Aorta (tissue), 5 donors: ENCODE results near the gene PNMA6E. TPM values are rescaled to one million over a fixed set of nuclear protein-coding genes. Genes with fewer than 3 reads are reported as not detected.

Experiments used
- ATAC-seq: fragments of 200-7000 bp; cut with Tn5 transposase; one replicate; pipeline ENCODE4 v1.9.1; 2022; ENCODE audit warnings: moderate library complexity; ENCODE audit not compliant: low FRiP score
- DNase-seq, 2 donors: peaks; one replicate each; pipeline ENCODE4 v3.0.0-alpha.2; 2020
- H3K27ac ChIP-seq, 2 donors: one replicate each; pipeline ENCODE4 v1.5.1; 2013; ENCODE audit warnings: low read length in 2 of 2, mild to moderate bottlenecking in 2 of 2, moderate library complexity in 2 of 2, control low read depth in 1 of 2, inconsistent platforms in 1 of 2, low read depth in 1 of 2
- H3K27me3 ChIP-seq, 2 donors: one replicate each; pipeline ENCODE4 v1.6.1; 2013; ENCODE audit warnings: control low read depth in 1 of 2, low read length in 1 of 2, mild to moderate bottlenecking in 1 of 2, moderate library complexity in 1 of 2; ENCODE audit not compliant: insufficient read depth in 2 of 2, control insufficient read depth in 1 of 2
- H3K36me3 ChIP-seq, 2 donors: one replicate each; pipeline ENCODE4 v1.6.1; 2013; ENCODE audit warnings: control low read depth in 1 of 2, low read length in 1 of 2, mild to moderate bottlenecking in 1 of 2; ENCODE audit not compliant: insufficient read depth in 2 of 2, control insufficient read depth in 1 of 2
- H3K4me1 ChIP-seq, 2 donors: one replicate each; pipeline ENCODE4 v1.6.1; 2013; ENCODE audit warnings: low read length in 2 of 2, control low read depth in 1 of 2, mild to moderate bottlenecking in 1 of 2, moderate library complexity in 1 of 2; ENCODE audit not compliant: insufficient read depth in 2 of 2, control insufficient read depth in 1 of 2
- H3K4me3 ChIP-seq, 2 donors: one replicate each; pipeline ENCODE4 v1.5.1; 2013; ENCODE audit warnings: low read length in 2 of 2, control low read depth in 1 of 2, mild to moderate bottlenecking in 1 of 2
- H3K9me3 ChIP-seq: one replicate; pipeline ENCODE4 v1.6.1; 2013; ENCODE audit warnings: mild to moderate bottlenecking, low read length; ENCODE audit not compliant: control insufficient read depth
- WGBS, 2 donors: extraction: QIAGEN DNeasy Blood & Tissue Kit; methylation state at CpG; one replicate each; pipeline ENCODE4 v1.1.7; 2013; 5-methylcytosine and 5-hydroxymethylcytosine counted together
- intact Hi-C, 2 donors: fragments of 100-400 bp; cut with DNase I; formaldehyde crosslinking; loops; one replicate each; pipeline versions ENCODE4 v1.14.2 to v1.15.0; 2022
- polyA plus RNA-seq, 2 donors: library from polyadenylated mRNA; stranded (reverse); fragments of 200-250 nt; gene quantifications; one replicate each; pipeline ENCODE4 v1.2.3, GENCODE V29; 2013
- total RNA-seq, 2 donors: library from RNA; stranded (reverse); fragmentation: NEBNext Ultra II Directional; extraction: Animal tissue kit (Norgen Biotek cat#: 25700); gene quantifications; one replicate each; pipeline ENCODE4 v1.2.1, GENCODE V29; 2021
- donor health status: healthy with polysubstance abuse.
- donor health status: Bipolar disorder and iron deficiency.
- donor health status: DM: no; HTN: no; CAD: no.
- donor health status: DM: no; HTN: no; CAD: no.
- donor health status: DM: yes; HTN: yes; CAD: no.

Gene PNMA6E
- total and polyA plus RNA-seq, 4 donors: not detected

- no peaks in the 10 kb centered on the region for H3K4me1 ChIP-seq
- no peaks in the 10 kb centered on the region for H3K27me3 ChIP-seq
- intact Hi-C loops: no loop called here
- no peaks in the 10 kb centered on the region for H3K9me3 ChIP-seq
- ATAC-seq (no peak), DNase-seq (peak in 1 of 2 donors; percentile 42)
- H3K36me3 ChIP-seq: no peaks in the 10 kb centered on the region
- no peak overlapping the region for H3K4me3 ChIP-seq
- H3K27ac ChIP-seq: no peak overlapping the region
- 62 to 66% methylated on average over 13 of the region's 13 CpGs for WGBS, 2 donors
These were observed 39.5 kb upstream of the PNMA6E start for GRCh38 chrX:153440556-153441135.

- no peaks in the 10 kb centered on the region for H3K9me3 ChIP-seq
- no peak overlapping the region for H3K27ac ChIP-seq
- WGBS, 2 donors: 89 to 96% methylated on average over 4 of the region's 4 CpGs
- no peaks in the 10 kb centered on the region for H3K27me3 ChIP-seq
- no peaks in the 10 kb centered on the region for H3K36me3 ChIP-seq
- DNase-seq (no peak), ATAC-seq (no peak)
- H3K4me3 ChIP-seq: no peak overlapping the region
- intact Hi-C loops: no loop called here
- no peaks in the 10 kb centered on the region for H3K4me1 ChIP-seq
These were observed 38.8 kb upstream of the PNMA6E start for GRCh38 chrX:153439977-153440376.

GRCh38 chrX:153438532-153438931, 37.4 kb upstream of the PNMA6E start:
- H3K27ac ChIP-seq: no peak overlapping the region
- H3K36me3 ChIP-seq: no peaks in the 10 kb centered on the region
- ATAC-seq (no peak), DNase-seq (peak in 1 of 2 donors; percentile 15)
- no peaks in the 10 kb centered on the region for H3K9me3 ChIP-seq
- 18 to 42% methylated on average over 8 of the region's 8 CpGs for WGBS, 2 donors
- intact Hi-C loops: no loop called here
- no peaks in the 10 kb centered on the region for H3K4me1 ChIP-seq
- no peaks in the 10 kb centered on the region for H3K27me3 ChIP-seq
- no peak overlapping the region for H3K4me3 ChIP-seq

- Histone ChIP-seq H3K27ac (no peak overlapping the region), H3K9me3 (peaks cover 1% of the 10 kb centered on the region), H3K36me3 (no peaks in the 10 kb centered on the region), H3K4me3 (no peak overlapping the region), H3K27me3 (no peaks in the 10 kb centered on the region), H3K4me1 (no peaks in the 10 kb centered on the region)
- ATAC-seq: no peak
- DNase-seq: no peak
- WGBS, 2 donors: 71 to 86% methylated on average over 3 of the region's 3 CpGs
- intact Hi-C loops: no loop called here
These were observed 34.7 kb upstream of the PNMA6E start for GRCh38 chrX:153435845-153436244.

DNA sequence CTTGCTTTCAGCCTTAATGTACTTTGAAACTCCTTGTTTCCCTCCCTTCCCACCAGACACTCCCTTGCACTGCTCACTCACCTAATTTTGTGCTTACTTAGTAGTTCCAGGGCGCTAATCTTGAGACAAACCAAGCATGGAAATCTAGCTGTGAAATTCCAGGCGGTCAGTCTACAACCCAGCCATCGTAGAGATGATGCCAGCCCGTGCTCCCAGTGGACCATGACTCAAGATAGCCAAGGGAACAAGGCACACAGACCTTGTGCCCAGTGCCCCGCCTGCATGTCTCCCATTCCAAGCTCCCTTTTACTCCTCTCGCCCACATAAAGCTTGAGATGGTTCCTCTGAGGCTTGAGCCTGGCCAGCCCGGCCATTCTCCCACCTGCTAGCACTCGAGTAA, 33.7 kb upstream of the PNMA6E start:
- Histone ChIP-seq H3K27me3 (no peaks in the 10 kb centered on the region), H3K36me3 (no peaks in the 10 kb centered on the region), H3K4me1 (no peaks in the 10 kb centered on the region), H3K9me3 (peaks cover 2% of the 10 kb centered on the region), H3K27ac (no peak overlapping the region), H3K4me3 (no peak overlapping the region)
- intact Hi-C loops: no loop called here
- WGBS, 2 donors: 66 to 79% methylated on average over 8 of the region's 8 CpGs
- peak in 1 of 2 donors; percentile 43 for DNase-seq
- ATAC-seq: no peak

GRCh38 chrX:153433781-153434285, 32.7 kb upstream of the PNMA6E start:
- WGBS, 2 donors: 91 to 93% methylated on average over 17 of the region's 17 CpGs
- intact Hi-C loops: no loop called here

GRCh38 chrX:153433161-153433680, 32.1 kb upstream of the PNMA6E start:
- peaks cover 2% of the 10 kb centered on the region for H3K9me3 ChIP-seq
- WGBS, 2 donors: 66 to 78% methylated on average over 12 of the region's 12 CpGs
- no peak overlapping the region for H3K4me3 ChIP-seq
- H3K4me1 ChIP-seq: no peaks in the 10 kb centered on the region
- ATAC-seq (no peak), DNase-seq (peak in 1 of 2 donors; percentile 54)
- intact Hi-C loops: no loop called here
- H3K27me3 ChIP-seq: no peaks in the 10 kb centered on the region
- H3K36me3 ChIP-seq: no peaks in the 10 kb centered on the region
- no peak overlapping the region for H3K27ac ChIP-seq

More at GRCh38 chrX:153433781-153434285, 32.7 kb upstream of the PNMA6E start:
- DNase-seq (peak in 1 of 2 donors; percentile 62), ATAC-seq (no peak)
- no peak overlapping the region for H3K4me3 ChIP-seq
- H3K36me3 ChIP-seq: no peaks in the 10 kb centered on the region
- H3K27ac ChIP-seq: no peak overlapping the region
- H3K4me1 ChIP-seq: no peaks in the 10 kb centered on the region
- H3K9me3 ChIP-seq: peaks cover 2% of the 10 kb centered on the region
- H3K27me3 ChIP-seq: no peaks in the 10 kb centered on the region

- no peak overlapping the region for H3K4me3 ChIP-seq
- no peaks in the 10 kb centered on the region for H3K36me3 ChIP-seq
- intact Hi-C loops: no loop called here
- no peak overlapping the region for H3K27ac ChIP-seq
- no peaks in the 10 kb centered on the region for H3K27me3 ChIP-seq
- no peaks in the 10 kb centered on the region for H3K4me1 ChIP-seq
- peaks cover 2% of the 10 kb centered on the region for H3K9me3 ChIP-seq
- DNase-seq (peak in 1 of 2 donors; percentile 8), ATAC-seq (no peak)
- WGBS, 2 donors: 86 to 91% methylated on average over 6 of the region's 6 CpGs
These were observed 29.6 kb upstream of the PNMA6E start for GRCh38 chrX:153430796-153431195.

- Histone ChIP-seq H3K36me3 (no peaks in the 10 kb centered on the region), H3K4me3 (no peak overlapping the region), H3K9me3 (peaks cover 2% of the 10 kb centered on the region), H3K27me3 (no peaks in the 10 kb centered on the region), H3K4me1 (no peaks in the 10 kb centered on the region), H3K27ac (no peak overlapping the region)
- intact Hi-C loops: no loop called here
- DNase-seq (no peak), ATAC-seq (no peak)
- 87 to 95% methylated on average over 3 of the region's 3 CpGs for WGBS, 2 donors
These were observed 25.1 kb upstream of the PNMA6E start for GRCh38 chrX:153426204-153426603.
